BE2C (cell line): ENCODE results near the gene SUCLG2.
"Not testable (repeated sequence)": the region's sequence is repeated elsewhere in the genome, so short reads cannot be mapped to it uniquely, and the experiment has no call there.

Experiments
- DNase-seq: peaks from one replicate; pipeline ENCODE4 v3.0.0-alpha.2; 2020
- H3K27me3 ChIP-seq: fragments of 250-450 bp; sonication (Bioruptor Pico); 2 replicates; pipeline ENCODE4 v1.5.1; 2020; ENCODE audit warnings: mild to moderate bottlenecking
- H3K36me3 ChIP-seq: fragments of 250-450 bp; sonication (Bioruptor Pico); 2 replicates; pipeline ENCODE4 v1.5.1; 2020; ENCODE audit warnings: mild to moderate bottlenecking
- H3K4me1 ChIP-seq: fragments of 250-450 bp; sonication (Bioruptor Pico); 2 replicates; pipeline ENCODE4 v1.5.1; 2020
- H3K4me3 ChIP-seq: 2 replicates; pipeline ENCODE4 v1.5.1; 2011; ENCODE audit warnings: low read depth, low read length
- H3K9me3 ChIP-seq: fragments of 250-450 bp; sonication (Bioruptor Pico); 2 replicates; pipeline ENCODE4 v1.5.1; 2020
- CTCF ChIP-seq: IDR thresholded peaks from 2 replicates; pipeline ENCODE4 v1.5.1; 2012; ENCODE audit warnings: mild to moderate bottlenecking, low read depth, low read length

The SUCLG2 gene

GRCh38 chr3:67551361-67552016 lies 102.9 kb downstream of the SUCLG2 start:
- Histone ChIP-seq H3K9me3 (no peaks in the 10 kb centered on the region), H3K27me3 (no peaks in the 10 kb centered on the region), H3K4me1 (no peaks in the 10 kb centered on the region), H3K4me3 (no peak overlapping the region), H3K36me3 (no peaks in the 10 kb centered on the region)
- no peak for TF ChIP-seq CTCF
- DNase-seq, result no peak

GRCh38 chr3:67550541-67550940 lies 103.9 kb downstream of the SUCLG2 start:
- TF ChIP-seq CTCF, result no peak
- no peak overlapping the region for H3K4me3 ChIP-seq

GRCh38 chr3:67542502-67543250 lies 111.7 kb downstream of the SUCLG2 start:
- H3K36me3 ChIP-seq, DNase-seq, H3K4me3 ChIP-seq, H3K9me3 ChIP-seq, H3K4me1 ChIP-seq, H3K27me3 ChIP-seq: not testable (repeated sequence)

More at GRCh38 chr3:67550541-67550940, 103.9 kb downstream of the SUCLG2 start:
- no peaks in the 10 kb centered on the region for H3K36me3 ChIP-seq
- no peaks in the 10 kb centered on the region for H3K4me1 ChIP-seq
- DNase-seq, result no peak
- no peaks in the 10 kb centered on the region for H3K27me3 ChIP-seq
- no peaks in the 10 kb centered on the region for H3K9me3 ChIP-seq

GRCh38 chr3:67540198-67540894 lies 114.1 kb downstream of the SUCLG2 start:
- Histone ChIP-seq H3K4me1 (no peaks in the 10 kb centered on the region), H3K27me3 (no peaks in the 10 kb centered on the region), H3K9me3 (no peaks in the 10 kb centered on the region), H3K4me3 (no peak overlapping the region), H3K36me3 (no peaks in the 10 kb centered on the region)
- no peak for TF ChIP-seq CTCF
- DNase-seq, result no peak

GRCh38 chr3:67537203-67537602 lies 117.2 kb downstream of the SUCLG2 start:
- H3K4me1 ChIP-seq, DNase-seq, H3K27me3 ChIP-seq, H3K9me3 ChIP-seq, H3K4me3 ChIP-seq, H3K36me3 ChIP-seq: not testable (repeated sequence)

GRCh38 chr3:67535006-67535405 lies 119.4 kb downstream of the SUCLG2 start:
- no peaks in the 10 kb centered on the region; the same call in 1 of the 2 replicates for H3K4me1 ChIP-seq
- no peak overlapping the region for H3K4me3 ChIP-seq
- no peaks in the 10 kb centered on the region for H3K9me3 ChIP-seq
- H3K36me3 ChIP-seq, result no peaks in the 10 kb centered on the region
- H3K27me3 ChIP-seq, result no peaks in the 10 kb centered on the region
- TF ChIP-seq CTCF, result no peak
- DNase-seq, result no peak

GRCh38 chr3:67534594-67534993 lies 119.8 kb downstream of the SUCLG2 start:
- TF ChIP-seq CTCF, result no peak
- Histone ChIP-seq H3K9me3 (no peaks in the 10 kb centered on the region), H3K27me3 (no peaks in the 10 kb centered on the region), H3K36me3 (no peaks in the 10 kb centered on the region), H3K4me3 (no peak overlapping the region), H3K4me1 (no peaks in the 10 kb centered on the region; the same call in 1 of the 2 replicates)
- no peak for DNase-seq
